Neural progenitor cell (in vitro differentiated cells): ENCODE data around the gene FOXI3. TPM values are rescaled to one million over a fixed set of nuclear protein-coding genes. Genes with fewer than 3 reads are reported as not detected.

Experiments used
- DNase-seq: peaks from one replicate; pipeline ENCODE4 v3.0.0-alpha.2; 2016; ENCODE audit warnings: low spot score
- H2AFZ ChIP-seq: fragments of 200-600 bp; sonication (generic); replicated peaks from 2 replicates; pipeline ENCODE4 v1.6.1; 2016; ENCODE audit warnings: antibody characterized with exemption
- H3F3A ChIP-seq: fragments of 200-600 bp; sonication (generic); 2 replicates; pipeline ENCODE4 v1.6.1; 2016; ENCODE audit warnings: antibody characterized with exemption, low read depth
- H3K27ac ChIP-seq: fragments of 200-600 bp; sonication (generic); 2 replicates; pipeline ENCODE4 v1.5.1; 2016; ENCODE audit warnings: mild to moderate bottlenecking
- H3K27me3 ChIP-seq: fragments of 200-600 bp; sonication (generic); 2 replicates; pipeline ENCODE4 v1.6.1; 2016; ENCODE audit warnings: mild to moderate bottlenecking, moderate library complexity
- H3K36me3 ChIP-seq: fragments of 200-600 bp; sonication (generic); 2 replicates; pipeline ENCODE4 v1.5.1; 2016
- H3K4me1 ChIP-seq: fragments of 200-600 bp; sonication (generic); 2 replicates; pipeline ENCODE4 v1.6.1; 2016; ENCODE audit warnings: mixed run types
- H3K4me2 ChIP-seq: fragments of 200-600 bp; sonication (generic); 2 replicates; pipeline ENCODE4 v1.6.1; 2016
- H3K4me3 ChIP-seq: fragments of 200-600 bp; sonication (generic); 2 replicates; pipeline ENCODE4 v1.5.1; 2016
- H3K79me2 ChIP-seq: fragments of 200-600 bp; sonication (generic); 2 replicates; pipeline ENCODE4 v1.6.1; 2016; ENCODE audit warnings: low read depth
- H3K9ac ChIP-seq: fragments of 200-600 bp; sonication (generic); 2 replicates; pipeline ENCODE4 v1.6.1; 2016
- H3K9me3 ChIP-seq: fragments of 200-600 bp; sonication (generic); 2 replicates; pipeline ENCODE4 v1.5.1; 2016; ENCODE audit warnings: low read depth
- H4K20me1 ChIP-seq: fragments of 200-600 bp; sonication (generic); 2 replicates; pipeline ENCODE4 v1.6.1; 2016; ENCODE audit warnings: low read depth
- H3K27ac Mint-ChIP-seq: 3 replicates; pipeline ENCODE4 v1.8.0; 2021; ENCODE audit warnings: mixed read lengths
- H3K27me3 Mint-ChIP-seq: 2 replicates; pipeline ENCODE4 v1.8.0; 2022; ENCODE audit warnings: low read depth, mild to moderate bottlenecking, inconsistent platforms, moderate library complexity, mixed read lengths; ENCODE audit not compliant: insufficient read depth
- H3K36me3 Mint-ChIP-seq: 3 replicates; pipeline ENCODE4 v1.8.0; 2021; ENCODE audit warnings: mixed read lengths
- H3K4me1 Mint-ChIP-seq: 3 replicates; pipeline ENCODE4 v1.8.0; 2021; ENCODE audit warnings: mixed read lengths
- H3K4me3 Mint-ChIP-seq: 3 replicates; pipeline ENCODE4 v1.8.0; 2021; ENCODE audit warnings: mild to moderate bottlenecking, moderate library complexity, mixed read lengths
- H3K9me3 Mint-ChIP-seq: 3 replicates; pipeline ENCODE4 v1.8.0; 2020; ENCODE audit warnings: mixed read lengths
- EZH2 ChIP-seq: fragments of 200-600 bp; sonication (generic); IDR thresholded peaks from 2 replicates; pipeline ENCODE4 v1.6.1; 2017; ENCODE audit warnings: antibody characterized with exemption, mild to moderate bottlenecking, moderate library complexity
- EZH2phosphoT487 ChIP-seq: fragments of 200-600 bp; sonication (generic); IDR thresholded peaks from 2 replicates; pipeline ENCODE4 v1.6.1; 2017; ENCODE audit warnings: antibody characterized with exemption
- total RNA-seq: library from RNA; depleted of rRNA; stranded (reverse); fragments of >200 nt; gene quantifications from 2 replicates; pipeline ENCODE4 v1.2.3, GENCODE V29; 2015; ENCODE audit warnings: low replicate concordance
- TF ChIP-seq, protein P1 (sequence below): fragments of 200-600 bp; sonication (generic); IDR thresholded peaks from 2 replicates; pipeline ENCODE4 v1.5.1; 2017; ENCODE audit warnings: antibody characterized with exemption, mild to moderate bottlenecking

Gene FOXI3
- total RNA-seq, 1 donor from 2014 or later: 0.51 TPM

DNA sequence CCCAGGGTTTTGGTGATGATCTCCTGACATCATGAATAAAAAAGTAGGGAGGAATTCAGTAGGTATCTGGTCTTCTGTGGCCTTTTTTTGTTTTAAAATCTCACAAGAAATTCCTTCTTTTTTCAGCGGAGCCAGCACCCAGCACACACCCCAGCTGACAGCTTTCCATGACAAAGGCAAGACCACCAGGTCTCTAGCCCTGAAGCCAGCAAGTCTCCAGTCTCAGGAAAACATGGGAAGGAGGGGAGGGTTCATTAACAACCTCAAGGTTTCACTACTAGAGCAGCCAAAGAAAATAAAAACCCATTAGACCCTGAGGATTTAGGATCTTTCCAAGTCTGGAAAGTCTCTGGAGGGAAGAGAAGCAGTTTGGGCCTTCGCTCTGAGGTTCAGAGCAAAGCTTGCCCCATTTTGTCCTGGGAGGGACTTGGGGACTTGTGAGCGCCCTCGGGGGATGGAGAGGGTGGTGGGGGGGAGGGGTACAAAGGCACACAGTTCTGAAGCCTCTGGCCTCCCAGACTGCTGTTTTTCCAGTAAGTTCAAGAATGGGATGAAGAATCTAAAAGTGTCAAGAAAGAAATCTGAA, 9.0 kb downstream of the FOXI3 start:
- peaks cover 7% of the 10 kb centered on the region for H3K27me3 Mint-ChIP-seq
- no peaks in the 10 kb centered on the region for H3K36me3 ChIP-seq
- no peaks in the 10 kb centered on the region for H3K9me3 Mint-ChIP-seq
- H3K79me2 ChIP-seq: no peaks in the 10 kb centered on the region
- H4K20me1 ChIP-seq: no peaks in the 10 kb centered on the region
- no peak overlapping the region for H3K27ac ChIP-seq
- no peak for TF ChIP-seq EZH2phosphoT487
- TF ChIP-seq, protein P1, sequence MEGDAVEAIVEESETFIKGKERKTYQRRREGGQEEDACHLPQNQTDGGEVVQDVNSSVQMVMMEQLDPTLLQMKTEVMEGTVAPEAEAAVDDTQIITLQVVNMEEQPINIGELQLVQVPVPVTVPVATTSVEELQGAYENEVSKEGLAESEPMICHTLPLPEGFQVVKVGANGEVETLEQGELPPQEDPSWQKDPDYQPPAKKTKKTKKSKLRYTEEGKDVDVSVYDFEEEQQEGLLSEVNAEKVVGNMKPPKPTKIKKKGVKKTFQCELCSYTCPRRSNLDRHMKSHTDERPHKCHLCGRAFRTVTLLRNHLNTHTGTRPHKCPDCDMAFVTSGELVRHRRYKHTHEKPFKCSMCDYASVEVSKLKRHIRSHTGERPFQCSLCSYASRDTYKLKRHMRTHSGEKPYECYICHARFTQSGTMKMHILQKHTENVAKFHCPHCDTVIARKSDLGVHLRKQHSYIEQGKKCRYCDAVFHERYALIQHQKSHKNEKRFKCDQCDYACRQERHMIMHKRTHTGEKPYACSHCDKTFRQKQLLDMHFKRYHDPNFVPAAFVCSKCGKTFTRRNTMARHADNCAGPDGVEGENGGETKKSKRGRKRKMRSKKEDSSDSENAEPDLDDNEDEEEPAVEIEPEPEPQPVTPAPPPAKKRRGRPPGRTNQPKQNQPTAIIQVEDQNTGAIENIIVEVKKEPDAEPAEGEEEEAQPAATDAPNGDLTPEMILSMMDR: no peak
- no peak for TF ChIP-seq EZH2
- H3K9me3 ChIP-seq: no peaks in the 10 kb centered on the region
- no peak overlapping the region for H3K4me2 ChIP-seq
- H2AFZ ChIP-seq: no peak overlapping the region
- no peak for DNase-seq
- H3K4me3 Mint-ChIP-seq: no peak overlapping the region
- H3K27me3 ChIP-seq: no peaks in the 10 kb centered on the region
- H3K4me1 ChIP-seq: peaks cover 6% of the 10 kb centered on the region
- no peak overlapping the region for H3K9ac ChIP-seq
- peaks cover 5% of the 10 kb centered on the region for H3K4me1 Mint-ChIP-seq
- H3K4me3 ChIP-seq: no peak overlapping the region
- no peaks in the 10 kb centered on the region for H3K36me3 Mint-ChIP-seq
- no peak overlapping the region for H3K27ac Mint-ChIP-seq
- H3F3A ChIP-seq: peaks cover 3% of the 10 kb centered on the region

GRCh38 chr2:88442473-88442872, 10.0 kb downstream of the FOXI3 start:
- no peaks in the 10 kb centered on the region for H3K36me3 Mint-ChIP-seq
- peaks cover 7% of the 10 kb centered on the region for H3K27me3 Mint-ChIP-seq

DNA sequence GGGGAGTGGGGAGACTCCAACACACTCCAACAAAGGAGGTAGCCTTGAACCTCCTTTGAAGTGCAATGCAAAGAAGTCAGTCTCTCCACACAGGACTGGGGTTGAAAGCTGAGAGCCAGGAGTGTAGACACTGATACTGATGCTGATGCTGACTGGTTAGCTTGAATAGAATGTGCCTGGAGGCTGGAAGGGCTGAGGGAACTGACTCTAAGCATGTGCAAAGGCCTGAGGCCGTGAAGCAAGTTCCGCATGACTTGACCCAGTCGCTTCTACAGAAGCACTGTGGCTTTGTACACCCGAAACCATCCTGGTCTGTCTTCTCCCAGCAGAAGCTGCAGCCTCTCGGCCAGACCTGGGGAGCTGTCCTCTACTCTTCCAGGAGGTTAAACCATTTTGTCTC, 10.4 kb downstream of the FOXI3 start:
- H3K36me3 ChIP-seq: no peaks in the 10 kb centered on the region
- no peaks in the 10 kb centered on the region for H3K9me3 Mint-ChIP-seq

More at GRCh38 chr2:88442473-88442872, 10.0 kb downstream of the FOXI3 start:
- Histone ChIP-seq H3K9ac (no peak overlapping the region), H2AFZ (no peak overlapping the region), H3K27me3 (no peaks in the 10 kb centered on the region), H3K4me2 (no peak overlapping the region), H3F3A (peaks cover 3% of the 10 kb centered on the region), H3K4me1 (peaks cover 6% of the 10 kb centered on the region), H3K9me3 (no peaks in the 10 kb centered on the region), H3K36me3 (no peaks in the 10 kb centered on the region), H3K27ac (no peak overlapping the region), H3K4me3 (no peak overlapping the region), H3K79me2 (no peaks in the 10 kb centered on the region), H4K20me1 (no peaks in the 10 kb centered on the region)
- no peak overlapping the region for H3K4me3 Mint-ChIP-seq
- H3K9me3 Mint-ChIP-seq: no peaks in the 10 kb centered on the region
- TF ChIP-seq EZH2 (no peak), EZH2phosphoT487 (no peak)
- TF ChIP-seq, protein P1: no peak
- DNase-seq: no peak
- peaks cover 5% of the 10 kb centered on the region for H3K4me1 Mint-ChIP-seq
- H3K27ac Mint-ChIP-seq: no peak overlapping the region

More for the DNA sequence above, 10.4 kb downstream of the FOXI3 start:
- Histone ChIP-seq H3K4me3 (no peak overlapping the region), H3K27me3 (no peaks in the 10 kb centered on the region), H3K4me2 (no peak overlapping the region), H3K9me3 (no peaks in the 10 kb centered on the region), H3K27ac (no peak overlapping the region), H3K9ac (no peak overlapping the region), H4K20me1 (no peaks in the 10 kb centered on the region), H3F3A (peaks cover 3% of the 10 kb centered on the region), H2AFZ (no peak overlapping the region), H3K4me1 (peaks cover 6% of the 10 kb centered on the region), H3K79me2 (no peaks in the 10 kb centered on the region)
- Mint-ChIP-seq H3K27ac (no peak overlapping the region), H3K4me3 (no peak overlapping the region), H3K4me1 (peaks cover 5% of the 10 kb centered on the region), H3K27me3 (peaks cover 6% of the 10 kb centered on the region), H3K36me3 (no peaks in the 10 kb centered on the region)
- no peak for DNase-seq
- TF ChIP-seq EZH2 (no peak), EZH2phosphoT487 (no peak)
- TF ChIP-seq, protein P1: no peak
